Measurements from ENCODE around the gene IFFO2.

The IFFO2 gene

GRCh38 chr1:18950401-18951026 is 6.0 kb downstream of the IFFO2 start:
- DNase-seq (ENCODE audit: low spot score) = peak; percentile 74

- peak; percentile 78 for DNase-seq (ENCODE audit: low spot score)
Observed at GRCh38 chr1:18949686-18950400, 6.6 kb downstream of the IFFO2 start.

- DNase-seq (ENCODE audit: low spot score) = peak; percentile 84
Observed at GRCh38 chr1:18948913-18949685, 7.4 kb downstream of the IFFO2 start.

- peak; percentile 71 for DNase-seq (ENCODE audit: low spot score)
Observed at GRCh38 chr1:18948048-18948912, 8.2 kb downstream of the IFFO2 start.

GRCh38 chr1:18947570-18947969 is 8.9 kb downstream of the IFFO2 start:
- no peak for DNase-seq (ENCODE audit: low spot score)

GRCh38 chr1:18946550-18947381 is 9.7 kb downstream of the IFFO2 start:
- no peak for DNase-seq (ENCODE audit: low spot score)

GRCh38 chr1:18945401-18945849 is 11.1 kb downstream of the IFFO2 start:
- no peak for DNase-seq (ENCODE audit: low spot score)

- DNase-seq (ENCODE audit: low spot score) = no peak
Observed at GRCh38 chr1:18944810-18945209, 11.7 kb downstream of the IFFO2 start.

GRCh38 chr1:18943914-18944572 is 12.4 kb downstream of the IFFO2 start:
- no peak for DNase-seq (ENCODE audit: low spot score)

GRCh38 chr1:18943162-18943561 is 13.3 kb downstream of the IFFO2 start:
- no peak for DNase-seq (ENCODE audit: low spot score)

- no peak for DNase-seq (ENCODE audit: low spot score)
Observed at GRCh38 chr1:18942340-18942739, 14.1 kb downstream of the IFFO2 start.

GRCh38 chr1:18941221-18942141 is 15.0 kb downstream of the IFFO2 start:
- no peak for DNase-seq (ENCODE audit: low spot score)

GRCh38 chr1:18940303-18941020 is 16.0 kb downstream of the IFFO2 start:
- no peak for DNase-seq (ENCODE audit: low spot score)

GRCh38 chr1:18939398-18940302 is 16.8 kb downstream of the IFFO2 start:
- DNase-seq (ENCODE audit: low spot score) = peak; percentile 71

GRCh38 chr1:18938707-18939070 is 17.8 kb downstream of the IFFO2 start:
- DNase-seq (ENCODE audit: low spot score) = no peak

GRCh38 chr1:18938008-18938706 is 18.3 kb downstream of the IFFO2 start:
- DNase-seq (ENCODE audit: low spot score) = no peak

- no peak for DNase-seq (ENCODE audit: low spot score)
Observed at GRCh38 chr1:18937539-18937938, 18.9 kb downstream of the IFFO2 start.
